ENCODE data around the gene CACNA1H.
A peak's percentile ranks its signal among the peaks of the same experiment; 100 is the strongest.

The CACNA1H gene

DNA sequence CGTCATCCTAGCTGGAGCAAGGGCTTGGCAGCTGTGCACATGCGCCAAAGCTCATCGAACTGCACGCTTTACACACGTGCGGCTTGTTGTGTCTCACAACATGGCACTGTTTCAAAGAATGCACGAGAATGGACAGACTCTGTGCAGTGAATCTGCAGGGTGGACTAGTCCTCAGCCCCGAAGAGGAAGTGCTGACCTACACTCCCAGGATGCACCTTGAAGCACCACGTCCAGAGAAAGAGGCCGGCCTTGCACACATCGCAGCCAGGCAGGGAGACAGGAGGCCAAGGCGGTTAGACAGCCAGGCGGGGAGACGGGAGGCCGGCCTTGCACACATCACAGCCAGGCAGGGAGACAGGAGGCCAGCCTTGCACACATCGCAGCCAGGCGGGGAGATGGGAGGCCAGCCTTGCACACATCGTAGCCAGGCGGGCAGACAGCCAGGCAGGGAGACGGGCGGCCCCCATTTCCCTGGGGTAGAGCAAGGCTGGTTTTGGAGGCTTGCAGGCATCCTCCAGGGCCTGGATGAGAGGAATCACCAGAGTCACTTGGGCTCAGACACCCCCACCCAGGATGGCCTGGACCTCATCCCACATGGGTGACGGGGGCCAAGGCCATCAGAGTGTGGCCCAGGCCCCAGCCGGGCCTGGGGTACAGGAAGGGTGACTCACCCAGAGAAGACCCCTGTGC lies 9.0 kb upstream of the CACNA1H start:
- no peak for DNase-seq

DNA sequence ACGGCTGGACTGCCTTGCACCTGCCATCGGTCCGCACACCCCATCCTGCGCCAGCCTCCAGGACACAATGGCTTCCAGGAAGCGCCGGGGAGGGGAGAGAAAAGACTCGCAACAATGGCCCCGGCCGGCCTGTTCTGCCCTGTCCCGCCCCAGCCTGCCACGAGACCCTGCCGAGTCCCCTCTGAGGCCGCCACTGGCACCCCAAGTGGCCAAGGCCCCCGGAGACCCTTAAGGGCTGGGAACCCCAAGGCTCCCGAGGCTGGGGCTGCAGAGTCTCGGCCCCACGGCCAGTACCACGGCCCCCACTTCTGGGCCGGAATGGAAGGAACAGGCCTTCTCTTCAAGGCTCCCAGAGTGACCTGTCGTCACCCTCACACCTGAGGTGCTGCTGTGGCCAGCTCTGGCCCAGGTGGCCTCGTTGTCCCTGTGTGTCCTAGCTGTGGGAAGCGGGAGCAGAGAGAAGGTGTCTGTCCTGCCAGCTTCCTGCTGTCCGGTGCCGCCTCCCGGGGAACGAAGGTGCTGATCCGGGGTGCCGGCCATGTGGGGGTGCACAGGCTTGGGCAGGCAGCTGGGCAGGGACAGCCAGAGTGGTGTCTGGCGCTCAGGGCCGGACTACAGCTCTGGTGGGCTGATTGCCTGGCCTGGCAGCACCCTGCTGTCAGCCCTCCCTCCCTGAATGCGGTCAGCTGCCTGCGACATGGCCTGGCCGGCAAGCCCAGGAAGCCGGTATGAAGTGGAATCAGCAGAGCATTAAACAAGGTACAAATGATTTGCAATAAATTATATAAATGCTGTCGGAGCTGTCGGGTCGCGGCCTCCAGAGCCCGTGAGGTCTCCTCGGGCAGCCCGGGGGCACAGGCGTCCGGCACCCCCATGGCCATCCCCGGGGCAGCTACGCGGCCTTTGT lies 8.2 kb upstream of the CACNA1H start:
- DNase-seq, result no peak

- DNase-seq, result no peak
Observed at GRCh38 chr16:1145383-1146100, 7.4 kb upstream of the CACNA1H start.

DNA sequence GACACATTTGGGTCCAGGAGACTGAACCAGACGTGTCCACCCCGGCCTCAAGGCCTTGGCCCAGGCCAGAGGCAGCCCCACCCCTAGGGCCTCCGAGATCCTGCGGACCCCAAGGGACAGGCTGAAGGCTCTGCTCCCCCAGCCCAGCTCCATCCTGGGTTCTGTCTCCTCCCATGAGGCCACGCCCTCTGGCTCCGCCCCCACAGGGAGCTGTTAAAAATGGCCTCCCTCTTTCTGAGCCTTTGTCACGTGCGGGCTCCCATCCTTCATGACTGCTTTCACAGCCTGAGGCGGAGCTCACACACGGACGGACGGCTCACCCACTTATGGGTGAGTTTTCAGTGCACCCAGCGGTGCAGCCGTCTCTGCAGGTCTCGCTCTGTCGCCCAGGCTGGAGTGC lies 6.5 kb upstream of the CACNA1H start:
- DNase-seq, result no peak

- DNase-seq, result no peak
Observed at GRCh38 chr16:1147027-1147426, 5.9 kb upstream of the CACNA1H start.

DNA sequence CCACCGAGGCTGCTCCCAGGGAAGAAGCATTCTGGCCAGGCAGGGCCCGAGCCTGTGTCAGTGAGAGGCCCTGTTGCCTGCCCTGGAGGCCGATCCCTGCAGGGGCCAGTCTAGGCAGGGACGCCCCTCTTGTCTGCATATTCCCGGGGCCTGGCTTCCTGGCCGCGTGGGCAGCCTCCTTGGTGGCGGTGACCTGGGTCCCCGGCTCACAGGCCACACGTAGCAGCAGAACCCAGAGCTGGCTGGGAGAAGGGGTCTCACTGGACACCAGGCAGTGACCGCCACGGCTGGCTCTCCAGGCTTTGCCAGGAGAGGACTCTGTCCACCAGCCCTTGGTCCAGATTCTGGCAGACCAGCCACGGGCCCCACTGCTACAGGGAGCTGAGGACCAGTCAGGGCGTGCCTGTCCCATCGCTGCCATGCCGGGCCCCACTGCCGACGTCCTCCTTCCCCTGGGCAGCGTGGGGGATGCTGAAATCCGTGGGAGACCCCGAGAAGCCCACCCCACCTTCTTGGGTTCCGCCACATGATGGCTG lies 3.7 kb upstream of the CACNA1H start:
- no peak for DNase-seq

DNA sequence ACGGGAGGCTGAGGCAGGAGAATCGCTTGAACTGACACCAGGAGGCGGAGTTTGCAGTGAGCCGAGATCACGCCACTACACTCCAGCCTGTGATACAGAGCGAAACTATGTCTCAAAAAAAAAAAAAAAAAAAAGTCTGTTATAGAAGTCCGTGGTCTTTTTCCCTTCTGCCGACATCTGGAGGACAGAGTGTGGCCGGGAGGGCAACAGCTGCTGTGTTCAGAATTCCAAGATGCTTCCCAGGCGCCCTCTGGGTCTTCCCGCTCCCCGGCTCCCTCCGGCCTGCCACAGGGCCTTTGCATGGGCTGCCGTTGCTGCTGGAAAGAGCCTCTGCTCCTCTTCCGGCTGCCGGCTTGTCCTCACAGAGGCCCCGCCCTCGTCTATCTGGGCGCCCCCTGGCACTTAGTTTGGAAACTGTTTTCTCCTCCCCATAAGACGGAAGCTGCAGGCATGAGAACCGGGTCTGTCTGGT lies 2.4 kb upstream of the CACNA1H start:
- no peak for DNase-seq

DNA sequence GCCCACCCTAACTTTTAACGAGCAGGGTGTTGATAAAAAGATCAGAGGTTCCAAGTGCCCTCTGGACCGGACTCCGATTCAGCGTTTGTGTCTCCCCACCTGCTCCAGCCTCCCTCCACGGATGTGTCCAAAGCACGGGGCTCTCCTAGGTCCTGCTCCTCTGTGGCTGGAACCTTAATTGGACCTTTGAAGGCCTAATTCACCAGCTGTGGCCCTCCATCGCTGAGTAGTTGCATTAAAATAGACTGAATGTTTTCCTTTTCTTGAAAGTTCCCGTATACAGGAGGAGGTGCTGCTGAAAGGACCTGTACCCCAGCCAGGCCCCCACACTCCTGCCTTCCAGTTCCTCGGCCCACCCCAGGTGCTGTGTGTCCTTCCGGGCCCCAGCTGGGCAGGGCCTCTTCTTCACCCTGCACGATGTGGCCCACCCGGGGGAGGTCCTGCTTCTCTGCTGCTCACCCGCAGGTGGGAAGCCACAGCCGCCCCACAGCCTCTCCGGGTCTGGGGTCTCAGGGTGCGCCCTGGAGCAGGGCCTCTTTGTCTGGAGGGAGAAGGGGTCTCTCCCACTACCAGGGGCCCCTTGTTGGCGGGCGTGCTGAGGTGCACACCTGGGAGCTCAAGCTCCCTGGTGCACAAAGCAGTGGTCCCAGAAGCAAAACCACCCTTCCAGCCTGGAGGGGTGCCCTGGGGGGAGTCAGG lies 1.3 kb upstream of the CACNA1H start:
- DNase-seq, result no peak

DNA sequence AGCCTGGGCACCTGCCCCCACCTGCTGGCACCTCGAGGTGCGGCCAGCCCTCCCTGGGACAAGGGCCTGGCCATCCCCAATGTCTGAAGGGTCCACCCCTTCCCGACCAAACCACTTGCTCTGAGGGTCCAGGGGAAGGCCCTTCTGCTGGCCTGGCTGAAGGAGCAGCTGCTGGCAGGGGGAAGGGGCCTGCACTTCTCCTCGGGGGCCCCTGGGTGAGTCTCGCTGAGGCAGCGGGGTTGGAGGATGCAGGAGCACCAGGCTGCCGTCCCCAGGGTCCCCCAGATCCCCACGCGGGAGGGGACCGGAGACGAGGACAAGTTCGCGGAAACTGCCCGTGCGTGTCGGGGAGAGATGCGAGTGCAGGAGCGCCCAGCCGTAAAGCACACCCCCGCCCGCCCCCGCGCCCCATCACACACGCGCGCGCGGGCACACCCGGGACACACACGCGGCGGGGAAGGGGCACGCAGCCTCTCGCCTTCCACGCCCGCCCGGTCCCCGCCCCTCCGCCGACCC lies 725 bp upstream of the CACNA1H start:
- DNase-seq, result peak; percentile 47

GRCh38 chr16:1153480-1154160 lies 714 bp downstream of the CACNA1H start:
- no peak for DNase-seq

- DNase-seq, result no peak
Observed at GRCh38 chr16:1154291-1154886, 1.5 kb downstream of the CACNA1H start.

DNA sequence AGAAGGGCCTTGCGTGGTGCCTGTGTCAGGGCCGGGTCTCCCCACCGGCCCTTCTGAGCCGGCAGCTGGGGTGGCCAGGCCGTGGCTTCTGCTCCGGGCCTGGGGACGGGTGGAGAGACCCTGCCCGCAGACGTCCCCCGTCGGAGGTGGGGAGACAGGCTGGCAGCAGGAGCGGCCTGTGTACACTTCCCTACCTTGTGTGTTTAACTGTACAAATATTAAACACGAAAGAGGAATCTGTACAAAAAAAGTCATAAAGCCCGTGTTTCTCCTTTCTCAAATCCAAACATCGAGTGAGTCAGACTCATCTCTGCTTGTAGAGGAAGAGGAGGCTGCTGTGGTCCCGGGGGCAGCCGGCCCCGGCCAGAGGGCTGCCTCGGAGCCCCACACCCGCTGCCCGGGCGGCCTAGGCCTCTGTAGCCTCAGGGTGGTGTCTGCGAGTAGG lies 2.0 kb downstream of the CACNA1H start:
- no peak for DNase-seq

GRCh38 chr16:1155353-1156054 lies 2.6 kb downstream of the CACNA1H start:
- no peak for DNase-seq

DNA sequence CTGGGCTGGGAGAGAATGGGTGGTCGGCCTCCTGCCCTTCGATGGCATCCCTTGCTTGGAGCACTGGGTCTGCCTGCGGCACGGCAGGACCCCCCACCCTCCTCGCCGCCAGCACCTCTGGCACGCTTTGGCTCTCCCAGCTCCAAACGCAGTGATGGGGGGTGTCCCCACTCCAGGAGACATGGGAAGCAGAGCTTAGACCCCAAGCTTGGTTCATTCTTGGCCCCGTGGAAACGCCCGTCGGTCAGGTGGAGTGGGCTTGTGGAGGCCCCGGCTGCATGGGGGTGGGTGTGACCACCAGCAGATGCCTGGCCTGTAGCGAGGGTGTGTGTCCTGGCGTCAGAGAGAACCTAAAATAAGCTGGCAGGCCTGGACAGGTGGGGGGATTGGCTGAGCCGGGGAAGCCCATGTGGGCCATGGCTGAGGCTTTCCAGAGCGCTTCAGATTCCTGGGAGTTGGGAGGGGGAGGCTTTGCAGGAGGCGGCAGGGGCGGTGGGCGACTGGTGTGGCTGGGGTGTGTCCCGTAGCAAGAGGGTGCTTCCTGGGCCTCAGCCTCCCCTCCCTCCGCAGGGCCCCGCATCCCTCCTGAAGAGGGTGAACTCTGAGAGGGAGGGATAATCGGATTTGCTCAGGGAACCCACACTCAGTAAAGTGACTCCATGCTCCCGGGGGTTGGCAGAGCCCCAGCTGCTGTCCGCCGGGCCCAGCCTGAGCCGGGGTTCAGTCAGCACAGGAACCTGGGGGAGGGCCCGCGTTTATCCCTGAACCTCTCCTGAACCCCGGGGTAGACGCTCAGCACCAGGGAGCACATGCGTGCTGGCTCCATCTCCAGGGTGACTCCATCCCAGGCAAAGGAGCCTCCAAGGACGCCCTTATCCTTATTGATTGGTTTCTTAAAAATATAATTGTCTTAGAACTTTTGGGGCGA lies 3.4 kb downstream of the CACNA1H start:
- DNase-seq, result no peak

GRCh38 chr16:1156983-1157638 lies 4.2 kb downstream of the CACNA1H start:
- no peak for DNase-seq

- DNase-seq, result no peak
Observed at GRCh38 chr16:1157639-1158455, 4.9 kb downstream of the CACNA1H start.

GRCh38 chr16:1158456-1159324 lies 5.8 kb downstream of the CACNA1H start:
- DNase-seq, result no peak

Measured in T-helper 9 cell (primary cell).